ENCODE results near the gene ATF3.

ATF3 gene

DNA sequence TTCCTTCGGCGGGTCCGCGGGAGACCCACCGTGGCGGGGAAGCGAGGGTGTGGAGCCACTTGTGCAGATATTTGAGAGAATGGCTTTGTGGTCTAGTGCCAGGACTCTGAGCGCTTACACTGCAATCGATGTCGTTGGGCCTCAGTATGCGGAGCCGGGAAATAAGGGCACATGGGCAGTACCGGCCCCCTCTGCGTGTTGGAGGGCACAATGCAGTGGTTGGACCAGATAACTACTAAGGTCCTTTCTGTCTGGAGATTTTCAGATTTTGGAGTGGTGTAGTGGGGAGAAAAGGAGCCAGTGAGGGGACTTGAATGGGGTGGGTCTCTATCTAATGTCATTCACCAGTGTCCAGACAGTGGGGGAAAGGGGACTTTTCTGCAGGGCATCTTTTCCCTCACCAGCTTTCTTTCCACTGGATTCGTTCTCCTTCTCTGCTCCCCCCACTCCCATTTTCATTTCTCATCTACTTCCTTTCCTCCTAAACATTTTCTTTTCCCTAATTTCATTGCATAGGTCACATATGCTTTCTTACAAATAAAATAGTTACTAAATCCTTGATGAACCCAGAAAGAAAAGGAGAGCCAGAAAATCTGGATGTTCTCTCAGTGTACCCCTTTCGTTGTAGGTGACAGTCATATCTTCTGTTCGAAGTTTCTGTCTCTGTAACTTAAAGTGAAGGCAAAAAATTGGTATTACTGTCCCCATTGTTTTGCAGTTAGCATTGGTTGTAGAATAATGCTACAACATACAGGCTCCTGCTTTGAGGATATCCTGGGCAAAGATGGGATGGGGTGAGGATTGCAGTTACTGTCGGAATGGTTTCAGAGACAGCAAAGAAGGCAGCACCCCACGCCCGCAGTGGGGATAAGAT, 1.4 kb downstream of the ATF3 start:
- DNase-seq = peak; percentile 34

- DNase-seq = no peak
Measured at GRCh38 chr1:212610575-212610967, 2.0 kb downstream of the ATF3 start.

DNA sequence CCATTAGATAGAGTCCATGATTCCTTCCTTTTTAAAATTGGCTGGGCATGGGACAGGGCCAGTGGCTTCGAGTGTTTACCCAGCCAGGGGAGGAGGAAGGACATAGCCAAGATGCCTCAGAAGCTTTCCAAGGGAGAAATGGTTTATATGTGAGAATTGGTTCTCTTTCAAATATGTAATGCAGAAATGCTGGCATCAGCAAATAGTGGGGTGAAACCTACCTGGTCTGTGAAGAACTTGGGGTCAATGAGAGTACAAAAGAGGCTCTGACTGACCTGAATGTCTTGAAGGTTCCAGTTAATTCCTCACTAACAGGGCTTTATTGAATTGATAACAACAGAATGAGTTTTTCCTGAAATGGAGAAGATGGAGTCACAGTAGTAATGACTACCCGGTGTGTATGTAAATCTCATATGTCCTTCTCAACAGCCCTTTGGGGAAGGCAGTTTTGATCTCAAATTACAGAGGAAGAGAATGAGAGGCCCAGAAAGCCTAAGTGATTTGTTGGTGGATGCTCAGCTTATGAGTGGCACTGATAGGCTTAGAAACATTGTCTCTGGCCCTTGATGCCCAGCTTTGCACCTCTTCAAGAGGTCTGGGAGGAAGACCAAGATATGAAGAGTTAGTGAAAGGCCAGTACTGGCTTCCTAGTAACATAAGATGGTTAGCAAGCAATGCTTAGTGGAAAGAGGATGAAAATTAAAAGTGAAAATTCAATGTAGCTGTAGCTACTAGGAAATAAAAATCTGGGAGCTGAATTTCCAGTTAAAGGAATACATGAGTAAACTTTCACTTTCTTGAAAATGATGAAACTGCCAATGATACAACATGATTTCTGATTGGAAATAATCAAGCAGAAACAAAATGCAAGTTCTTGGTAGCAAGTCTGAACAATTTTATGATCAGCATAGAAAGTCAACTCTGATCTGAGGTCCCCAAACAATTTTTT, 2.7 kb downstream of the ATF3 start:
- DNase-seq = no peak

DNA sequence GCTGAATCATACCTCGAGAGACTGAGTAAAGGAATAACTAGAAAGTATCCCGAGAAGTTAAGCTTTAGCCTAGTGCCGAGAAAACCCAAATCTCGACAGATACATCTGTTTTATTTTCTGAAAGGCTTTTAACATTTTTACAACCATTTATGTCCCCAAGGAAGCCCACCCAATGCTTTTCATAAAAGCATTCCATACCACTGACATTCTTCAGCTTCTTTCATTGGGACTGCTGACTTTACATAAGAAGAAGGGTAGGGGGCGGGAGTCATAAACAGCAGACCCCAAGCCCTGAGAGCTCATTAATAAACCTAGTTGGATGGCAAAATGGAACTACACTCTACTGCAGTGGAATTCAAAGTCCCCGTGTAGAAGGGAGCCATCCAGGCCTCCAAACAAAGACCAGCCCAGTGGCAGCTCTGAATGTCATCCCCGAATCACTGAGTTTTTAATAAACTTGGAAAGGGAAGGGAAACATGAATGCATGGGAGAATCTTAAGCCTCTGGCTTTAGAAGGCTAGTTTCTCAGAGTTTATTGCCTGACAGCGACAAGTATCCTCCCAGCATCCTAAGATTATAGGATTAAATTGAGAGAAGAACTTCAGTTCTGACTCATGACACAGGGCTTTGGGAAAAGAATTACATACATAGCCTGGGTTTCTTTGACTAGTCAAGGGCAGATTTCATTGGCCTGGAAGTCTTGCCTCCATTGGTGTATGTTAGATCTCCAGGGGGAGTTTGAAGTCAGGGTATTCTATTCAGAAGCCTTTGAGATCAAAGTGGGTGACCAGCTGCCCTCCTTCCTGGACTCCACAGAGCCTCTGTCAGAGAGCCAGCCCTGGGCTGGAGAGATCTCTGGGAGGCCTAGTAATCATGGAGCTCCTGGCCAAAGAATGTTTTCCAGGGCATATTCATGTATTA, 3.7 kb downstream of the ATF3 start:
- no peak for DNase-seq

DNA sequence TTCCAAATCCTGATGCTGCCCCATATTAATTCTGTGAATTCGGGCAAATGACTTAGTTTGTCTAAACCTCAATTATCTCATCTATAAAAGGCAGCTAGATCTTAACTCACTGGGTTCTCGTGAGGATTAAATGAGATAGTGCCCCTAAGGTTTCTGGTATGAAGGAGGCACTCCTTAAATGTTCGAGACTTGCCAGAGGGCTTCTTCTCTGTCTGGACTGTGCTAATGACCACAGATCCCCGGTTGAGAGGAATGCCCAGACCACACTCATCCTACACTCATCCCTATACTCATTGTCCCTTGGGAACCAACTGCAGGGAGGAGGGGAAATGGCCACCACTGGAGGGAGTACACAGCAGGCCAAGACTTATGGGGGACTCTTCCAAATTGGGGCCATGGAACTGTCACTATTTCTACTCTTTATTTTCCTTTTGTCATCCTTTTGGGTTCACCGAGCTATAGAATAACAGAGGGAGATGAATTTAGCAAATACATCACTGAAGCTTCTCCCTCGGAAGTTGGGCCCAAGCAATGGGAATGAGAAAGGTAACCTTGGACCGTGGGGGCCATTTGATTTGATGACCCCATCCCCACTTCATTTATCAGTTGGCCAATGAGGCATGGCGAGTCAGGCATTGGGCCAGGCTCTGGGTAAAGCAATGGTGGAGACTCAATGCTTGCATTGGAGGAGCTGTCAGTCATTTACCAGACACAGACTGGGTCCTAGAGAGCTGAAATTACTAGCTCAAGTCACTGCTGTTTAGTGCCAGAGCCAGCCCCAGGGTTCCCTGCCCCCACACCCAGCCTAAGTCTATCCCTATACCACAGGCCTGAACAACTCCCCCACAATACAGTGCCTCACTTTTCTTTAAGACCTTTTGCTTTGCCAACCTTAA, 5.1 kb downstream of the ATF3 start:
- DNase-seq = no peak

DNA sequence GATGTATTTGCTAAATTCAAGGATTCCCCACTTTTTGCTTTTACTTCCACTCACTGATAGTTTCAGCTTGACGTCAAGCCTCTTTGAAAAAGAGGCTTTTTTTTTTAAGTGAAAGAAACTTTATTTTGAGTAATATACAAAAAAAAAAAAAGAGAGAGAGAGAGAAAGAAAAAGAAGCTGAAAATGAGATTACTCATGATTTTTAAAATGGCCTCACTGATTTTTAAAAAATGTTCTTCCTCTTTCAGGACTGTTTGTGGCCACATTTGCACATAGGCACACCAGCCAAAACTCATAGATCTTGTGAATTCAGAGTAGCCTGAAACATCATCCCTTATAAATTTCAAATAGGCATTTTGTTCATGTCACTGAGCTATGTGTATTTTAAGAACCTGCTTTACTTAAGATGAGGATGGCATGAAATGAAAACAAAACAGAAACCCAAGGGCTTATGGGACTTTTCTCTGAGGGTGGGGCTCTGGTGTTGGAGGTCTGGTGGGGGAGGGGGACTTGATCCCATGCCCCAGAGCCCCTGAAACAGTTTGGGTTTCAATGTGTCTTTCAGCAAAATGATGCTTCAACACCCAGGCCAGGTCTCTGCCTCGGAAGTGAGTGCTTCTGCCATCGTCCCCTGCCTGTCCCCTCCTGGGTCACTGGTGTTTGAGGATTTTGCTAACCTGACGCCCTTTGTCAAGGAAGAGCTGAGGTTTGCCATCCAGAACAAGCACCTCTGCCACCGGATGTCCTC, 6.1 kb downstream of the ATF3 start:
- no peak for DNase-seq

GRCh38 chr1:212615201-212615470, 6.6 kb downstream of the ATF3 start:
- DNase-seq = no peak

- no peak for DNase-seq
Measured at GRCh38 chr1:212618466-212619210, 10.1 kb downstream of the ATF3 start.

GRCh38 chr1:212620293-212620692, 11.7 kb downstream of the ATF3 start:
- no peak for DNase-seq

GRCh38 chr1:212621043-212621948, 12.7 kb downstream of the ATF3 start:
- DNase-seq = no peak

GRCh38 chr1:212621949-212622305, 13.4 kb downstream of the ATF3 start:
- DNase-seq = no peak

GRCh38 chr1:212622467-212622866, 13.9 kb downstream of the ATF3 start:
- DNase-seq = no peak

- DNase-seq = no peak
Measured at GRCh38 chr1:212622906-212623305, 14.3 kb downstream of the ATF3 start.

DNA sequence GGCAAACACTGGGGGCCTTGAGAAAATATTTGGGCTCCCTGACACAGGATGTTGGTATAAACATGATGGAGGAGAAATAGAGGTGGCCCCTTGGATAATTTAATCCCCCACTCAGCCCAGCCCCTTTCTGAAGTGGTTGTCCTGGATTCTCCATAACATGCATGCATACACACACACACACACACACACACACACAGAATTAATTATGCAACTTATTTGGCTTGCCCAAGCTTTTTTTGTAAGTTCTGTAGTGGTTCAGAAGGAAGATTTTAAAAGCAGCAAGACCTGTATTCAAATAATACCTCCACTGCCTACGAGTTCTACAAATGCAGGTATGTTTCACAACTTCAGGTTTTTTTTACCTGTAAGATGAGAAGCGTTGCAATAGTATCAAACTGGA, 15.0 kb downstream of the ATF3 start:
- DNase-seq = no peak

DNA sequence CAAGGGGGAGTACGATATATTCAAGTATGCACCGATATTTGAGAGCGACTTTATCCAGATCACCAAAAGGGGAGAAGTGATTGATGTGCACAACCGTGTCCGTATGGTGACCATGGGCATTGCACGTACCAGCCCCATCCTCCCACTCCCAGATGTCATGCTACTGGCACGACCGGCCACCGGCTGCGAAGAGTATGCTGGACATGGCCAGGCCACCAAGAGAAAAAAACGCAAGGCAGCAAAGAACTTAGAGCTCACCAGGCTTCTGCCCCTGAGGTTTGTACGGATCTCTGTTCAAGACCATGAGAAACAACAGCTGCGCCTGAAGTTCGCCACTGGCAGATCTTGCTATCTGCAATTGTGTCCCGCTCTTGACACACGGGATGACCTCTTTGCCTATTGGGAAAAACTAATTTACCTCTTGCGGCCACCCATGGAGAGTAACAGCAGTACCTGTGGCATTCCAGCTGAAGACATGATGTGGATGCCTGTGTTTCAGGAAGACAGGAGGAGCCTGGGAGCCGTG, 16.5 kb downstream of the ATF3 start:
- no peak for DNase-seq

DNA sequence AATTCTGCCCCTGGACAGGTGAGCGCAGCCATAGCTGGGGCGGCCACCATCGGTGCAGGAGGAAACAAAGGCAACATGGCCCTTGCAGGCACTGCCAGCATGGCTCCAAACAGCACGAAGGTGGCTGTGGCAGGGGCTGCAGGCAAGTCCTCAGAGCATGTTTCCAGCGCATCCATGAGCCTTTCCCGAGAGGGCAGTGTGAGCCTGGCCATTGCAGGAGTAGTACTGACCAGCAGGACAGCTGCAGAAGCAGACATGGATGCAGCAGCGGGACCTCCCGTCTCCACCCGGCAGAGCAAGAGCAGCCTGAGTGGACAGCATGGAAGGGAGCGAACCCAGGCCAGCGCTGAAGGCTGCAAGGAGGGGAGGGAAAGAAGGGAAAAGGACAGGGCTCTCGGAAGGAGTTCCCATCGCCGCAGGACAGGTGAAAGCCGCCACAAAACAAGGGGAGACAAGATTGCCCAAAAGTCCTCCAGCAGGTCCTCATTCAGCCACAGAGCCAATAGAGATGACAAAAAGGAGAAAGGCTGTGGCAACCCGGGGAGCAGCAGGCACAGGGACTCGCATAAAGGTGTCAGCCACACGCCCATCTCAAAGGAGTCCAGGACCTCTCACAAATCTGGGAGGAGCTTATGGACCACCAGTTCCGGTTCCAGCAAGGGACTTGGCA, 17.4 kb downstream of the ATF3 start:
- DNase-seq = no peak

GRCh38 chr1:212628046-212628445, 19.5 kb downstream of the ATF3 start:
- no peak for DNase-seq

DNA sequence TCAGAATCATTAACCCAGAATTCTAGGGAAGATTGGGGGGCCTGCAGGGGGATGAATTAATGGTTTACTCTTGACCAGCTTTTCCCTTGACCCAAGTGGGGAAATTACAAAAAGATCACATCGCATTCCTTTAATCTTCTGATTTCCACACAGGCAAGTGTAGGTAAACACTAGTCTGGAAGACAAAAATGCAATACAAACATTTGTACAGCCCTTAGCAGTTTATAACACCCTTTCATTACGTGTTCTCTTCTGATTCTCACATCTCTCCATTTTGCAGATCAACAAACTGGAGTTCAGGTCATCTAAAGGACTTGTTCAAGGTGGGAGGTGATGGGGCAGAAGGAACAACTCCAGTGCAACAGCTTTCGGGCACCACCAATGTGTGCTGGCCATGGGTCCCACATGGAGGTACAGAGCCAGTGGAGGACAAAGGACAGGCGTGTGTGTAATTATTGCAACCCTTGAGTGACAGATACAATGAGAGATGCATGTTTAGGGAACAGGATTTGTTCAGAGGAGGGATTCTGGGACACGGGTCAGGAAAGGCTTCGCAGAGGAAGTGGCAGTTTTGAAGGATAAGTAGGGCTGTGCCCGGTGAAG, 20.4 kb downstream of the ATF3 start:
- no peak for DNase-seq
